Measurements from ENCODE around the gene MCF2.

The MCF2 gene, protein sequence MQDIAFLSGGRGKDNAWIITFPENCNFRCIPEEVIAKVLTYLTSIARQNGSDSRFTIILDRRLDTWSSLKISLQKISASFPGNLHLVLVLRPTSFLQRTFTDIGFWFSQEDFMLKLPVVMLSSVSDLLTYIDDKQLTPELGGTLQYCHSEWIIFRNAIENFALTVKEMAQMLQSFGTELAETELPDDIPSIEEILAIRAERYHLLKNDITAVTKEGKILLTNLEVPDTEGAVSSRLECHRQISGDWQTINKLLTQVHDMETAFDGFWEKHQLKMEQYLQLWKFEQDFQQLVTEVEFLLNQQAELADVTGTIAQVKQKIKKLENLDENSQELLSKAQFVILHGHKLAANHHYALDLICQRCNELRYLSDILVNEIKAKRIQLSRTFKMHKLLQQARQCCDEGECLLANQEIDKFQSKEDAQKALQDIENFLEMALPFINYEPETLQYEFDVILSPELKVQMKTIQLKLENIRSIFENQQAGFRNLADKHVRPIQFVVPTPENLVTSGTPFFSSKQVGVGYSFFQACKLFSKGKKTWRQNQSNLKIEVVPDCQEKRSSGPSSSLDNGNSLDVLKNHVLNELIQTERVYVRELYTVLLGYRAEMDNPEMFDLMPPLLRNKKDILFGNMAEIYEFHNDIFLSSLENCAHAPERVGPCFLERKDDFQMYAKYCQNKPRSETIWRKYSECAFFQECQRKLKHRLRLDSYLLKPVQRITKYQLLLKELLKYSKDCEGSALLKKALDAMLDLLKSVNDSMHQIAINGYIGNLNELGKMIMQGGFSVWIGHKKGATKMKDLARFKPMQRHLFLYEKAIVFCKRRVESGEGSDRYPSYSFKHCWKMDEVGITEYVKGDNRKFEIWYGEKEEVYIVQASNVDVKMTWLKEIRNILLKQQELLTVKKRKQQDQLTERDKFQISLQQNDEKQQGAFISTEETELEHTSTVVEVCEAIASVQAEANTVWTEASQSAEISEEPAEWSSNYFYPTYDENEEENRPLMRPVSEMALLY

DNA sequence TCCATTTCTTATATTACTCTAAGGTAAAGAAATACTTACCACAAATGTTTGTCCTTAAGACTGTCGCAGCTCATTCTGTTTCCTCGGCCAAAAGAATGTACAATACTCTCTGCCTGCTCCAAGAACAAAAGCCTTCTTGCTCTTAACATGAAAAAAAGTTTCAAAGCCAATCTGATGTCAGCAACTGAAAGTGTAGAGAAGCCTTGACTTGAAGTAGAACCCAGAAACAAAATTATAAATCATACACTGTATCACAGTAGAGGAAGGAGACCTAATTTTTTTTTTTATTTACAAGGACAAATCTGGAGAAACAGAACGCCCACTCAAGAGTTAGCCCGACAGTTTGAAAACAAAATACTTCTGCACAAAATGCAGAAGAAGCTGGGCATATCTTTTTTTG, at the start of gene MCF2:
Gene MCF2, minus strand, starts transcription at position 101 of the 400 bp plus-strand sequence. CDS start 56,423 bp downstream, outside the sequence.
- H3K27ac ChIP-seq (ENCODE audit: low read length): no peak within 1 kb of the TSS
- no peaks in the 10 kb centered on the region for H3K9me3 ChIP-seq (ENCODE audit: control insufficient read depth, insufficient read depth, low read length)
- no peak within 1 kb of the TSS for H3K4me3 ChIP-seq (ENCODE audit: low read length)
- no peaks in the 10 kb centered on the region for H3K27me3 ChIP-seq (ENCODE audit: control insufficient read depth, insufficient read depth, low read length)
- no peaks in the 10 kb centered on the region for H3K36me3 ChIP-seq (ENCODE audit: control insufficient read depth, insufficient read depth, low read length)
- no CpG with 5 or more reads among the region's 4 CpGs for WGBS (ENCODE audit: insufficient coverage, insufficient read length)
- H3K4me1 ChIP-seq (ENCODE audit: control insufficient read depth, insufficient read depth, low read length): no peaks in the 10 kb centered on the region
- no peak for DNase-seq (ENCODE audit: low read depth, low spot score)

DNA sequence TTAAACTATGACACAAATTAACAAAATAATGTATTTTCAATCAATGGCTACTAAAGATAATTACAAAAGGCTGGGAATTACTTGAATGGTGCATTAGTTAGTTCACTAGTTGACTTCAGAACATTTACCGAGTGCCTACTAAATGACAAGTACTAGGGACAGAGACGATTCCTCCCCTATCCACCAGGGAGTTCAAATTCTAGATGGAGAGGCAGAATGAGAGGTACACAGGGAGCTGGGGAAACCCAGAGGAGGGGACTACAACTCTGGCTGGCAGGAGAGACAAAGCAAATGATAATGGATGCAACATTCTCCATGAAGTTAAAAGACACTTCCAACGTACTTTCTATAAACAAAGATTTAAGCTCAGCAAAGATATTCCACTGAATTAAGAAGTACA, 43.1 kb upstream of the MCF2 start:
- Histone ChIP-seq H3K4me3 (ENCODE audit: low read length) (no peak overlapping the region), H3K4me1 (ENCODE audit: control insufficient read depth, insufficient read depth, low read length) (no peaks in the 10 kb centered on the region), H3K36me3 (ENCODE audit: control insufficient read depth, insufficient read depth, low read length) (no peaks in the 10 kb centered on the region), H3K27me3 (ENCODE audit: control insufficient read depth, insufficient read depth, low read length) (no peaks in the 10 kb centered on the region), H3K9me3 (ENCODE audit: control insufficient read depth, insufficient read depth, low read length) (no peaks in the 10 kb centered on the region), H3K27ac (ENCODE audit: low read length) (no peak overlapping the region)
- no CpG with 5 or more reads among the region's 3 CpGs for WGBS (ENCODE audit: insufficient coverage, insufficient read length)
- no peak for DNase-seq (ENCODE audit: low read depth, low spot score)

DNA sequence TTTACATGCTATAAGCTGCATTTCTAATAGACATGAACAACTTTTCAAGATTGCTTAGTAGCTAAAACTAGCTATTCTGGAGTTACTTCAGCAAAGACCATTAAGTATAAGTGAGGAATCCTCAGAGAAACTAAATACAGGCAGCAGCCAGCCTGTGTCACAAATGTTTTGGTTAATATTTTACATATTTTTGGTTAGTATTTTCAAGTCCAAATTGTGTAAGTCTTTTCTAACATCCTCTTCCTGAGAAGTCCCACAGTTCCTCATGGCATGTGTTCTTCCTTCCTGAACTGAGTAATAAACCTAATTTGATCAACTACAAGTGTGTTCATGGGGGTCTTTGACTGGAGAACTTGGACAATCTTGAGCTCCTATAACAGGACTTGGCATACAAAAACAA, 42.4 kb upstream of the MCF2 start:
- Histone ChIP-seq H3K9me3 (ENCODE audit: control insufficient read depth, insufficient read depth, low read length) (no peaks in the 10 kb centered on the region), H3K27ac (ENCODE audit: low read length) (no peak overlapping the region), H3K4me3 (ENCODE audit: low read length) (no peak overlapping the region), H3K27me3 (ENCODE audit: control insufficient read depth, insufficient read depth, low read length) (no peaks in the 10 kb centered on the region), H3K36me3 (ENCODE audit: control insufficient read depth, insufficient read depth, low read length) (no peaks in the 10 kb centered on the region), H3K4me1 (ENCODE audit: control insufficient read depth, insufficient read depth, low read length) (no peaks in the 10 kb centered on the region)
- DNase-seq (ENCODE audit: low read depth, low spot score): no peak

DNA sequence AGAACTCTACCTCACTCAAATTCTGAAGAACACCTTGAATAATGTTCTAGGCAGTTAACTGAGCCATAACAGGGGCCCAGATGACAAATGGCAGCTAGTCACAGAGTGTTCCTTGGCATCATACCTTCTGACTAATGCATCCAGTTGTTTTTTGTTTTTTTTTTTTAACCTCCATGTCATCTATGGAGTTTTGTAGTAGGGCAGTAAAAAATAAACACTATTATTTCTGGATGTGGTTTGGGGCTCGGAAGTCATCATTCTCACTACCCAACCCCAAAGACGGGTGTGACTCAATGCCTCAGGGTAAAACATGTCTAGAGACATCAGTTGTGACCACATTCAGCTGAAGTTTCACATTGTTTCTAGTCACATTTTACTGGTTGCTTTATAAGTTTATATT, 31.2 kb upstream of the MCF2 start:
- no peaks in the 10 kb centered on the region for H3K4me1 ChIP-seq (ENCODE audit: control insufficient read depth, insufficient read depth, low read length)

DNA sequence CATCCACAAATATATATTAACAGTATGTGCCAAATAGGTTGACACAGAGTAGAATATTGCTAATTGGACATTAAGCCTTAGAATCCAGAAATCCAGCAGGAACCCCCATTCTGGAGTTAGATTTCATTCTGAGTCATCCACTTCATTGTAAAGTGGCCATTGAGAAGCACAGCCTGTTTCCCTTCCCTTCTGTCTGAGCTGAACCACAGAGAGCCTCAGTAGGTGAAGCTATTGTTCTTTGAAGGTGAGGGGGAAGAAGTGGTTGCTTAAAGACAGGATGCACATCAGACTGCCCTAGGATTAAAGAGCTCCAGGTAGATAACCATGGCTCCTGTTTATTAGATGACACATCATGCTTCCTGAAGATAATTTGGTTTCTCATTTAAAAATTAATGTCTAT, 30.6 kb upstream of the MCF2 start:
- Histone ChIP-seq H3K27me3 (ENCODE audit: control insufficient read depth, insufficient read depth, low read length) (no peaks in the 10 kb centered on the region), H3K4me3 (ENCODE audit: low read length) (no peak overlapping the region), H3K27ac (ENCODE audit: low read length) (no peak overlapping the region), H3K36me3 (ENCODE audit: control insufficient read depth, insufficient read depth, low read length) (no peaks in the 10 kb centered on the region), H3K9me3 (ENCODE audit: control insufficient read depth, insufficient read depth, low read length) (no peaks in the 10 kb centered on the region), H3K4me1 (ENCODE audit: control insufficient read depth, insufficient read depth, low read length) (no peaks in the 10 kb centered on the region)
- no peak for DNase-seq (ENCODE audit: low read depth, low spot score)

More for the DNA sequence above, 31.2 kb upstream of the MCF2 start:
- no CpG with 5 or more reads among the region's 2 CpGs for WGBS (ENCODE audit: insufficient coverage, insufficient read length)
- H3K4me3 ChIP-seq (ENCODE audit: low read length): no peak overlapping the region
- no peaks in the 10 kb centered on the region for H3K27me3 ChIP-seq (ENCODE audit: control insufficient read depth, insufficient read depth, low read length)
- no peak for DNase-seq (ENCODE audit: low read depth, low spot score)
- H3K27ac ChIP-seq (ENCODE audit: low read length): no peak overlapping the region
- no peaks in the 10 kb centered on the region for H3K9me3 ChIP-seq (ENCODE audit: control insufficient read depth, insufficient read depth, low read length)
- H3K36me3 ChIP-seq (ENCODE audit: control insufficient read depth, insufficient read depth, low read length): no peaks in the 10 kb centered on the region

DNA sequence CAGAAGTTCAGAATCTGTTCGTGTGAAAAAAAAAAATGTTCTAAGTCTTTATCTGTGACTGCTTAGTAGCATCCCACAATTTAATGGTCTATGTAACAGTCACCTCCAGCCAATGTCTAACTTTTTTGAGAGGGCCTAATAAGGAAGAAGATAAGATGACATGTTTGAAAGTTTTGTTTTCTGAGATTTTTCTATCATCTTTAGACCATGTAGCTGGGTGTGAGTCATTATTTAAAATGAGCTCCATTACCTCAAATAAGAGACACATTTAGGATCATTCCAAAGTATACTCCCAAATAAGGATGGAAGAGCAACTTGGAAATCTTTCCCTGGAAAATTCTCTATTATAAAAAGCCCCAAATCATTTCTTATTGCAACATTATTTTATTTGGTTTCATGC, 28.2 kb upstream of the MCF2 start:
- no peaks in the 10 kb centered on the region for H3K36me3 ChIP-seq (ENCODE audit: control insufficient read depth, insufficient read depth, low read length)
- WGBS (ENCODE audit: insufficient coverage, insufficient read length): no CpG with 5 or more reads among the region's 1 CpG
- H3K4me3 ChIP-seq (ENCODE audit: low read length): no peak overlapping the region
- H3K9me3 ChIP-seq (ENCODE audit: control insufficient read depth, insufficient read depth, low read length): no peaks in the 10 kb centered on the region
- DNase-seq (ENCODE audit: low read depth, low spot score): no peak
- H3K27ac ChIP-seq (ENCODE audit: low read length): no peak overlapping the region
- no peaks in the 10 kb centered on the region for H3K27me3 ChIP-seq (ENCODE audit: control insufficient read depth, insufficient read depth, low read length)
- no peaks in the 10 kb centered on the region for H3K4me1 ChIP-seq (ENCODE audit: control insufficient read depth, insufficient read depth, low read length)

DNA sequence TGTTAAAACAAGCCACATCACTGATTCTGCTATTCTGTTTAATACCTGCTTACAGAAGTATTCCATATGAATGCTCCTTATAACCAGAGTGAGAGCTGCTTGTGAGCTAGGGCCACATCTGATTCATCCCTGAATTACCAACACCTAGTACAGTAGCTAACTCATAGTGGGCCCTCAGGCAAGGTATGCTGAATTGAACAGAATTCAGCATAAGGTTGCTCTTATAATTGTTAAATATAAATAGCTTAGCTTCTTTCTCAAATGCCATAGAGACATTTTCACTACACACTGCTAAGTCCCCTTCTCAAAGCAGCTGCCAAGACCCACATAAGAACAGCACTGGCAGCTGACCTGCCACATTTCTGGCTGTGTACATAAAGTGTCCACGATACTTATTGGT, 27.0 kb upstream of the MCF2 start:
- Histone ChIP-seq H3K4me3 (ENCODE audit: low read length) (no peak overlapping the region), H3K27me3 (ENCODE audit: control insufficient read depth, insufficient read depth, low read length) (no peaks in the 10 kb centered on the region), H3K9me3 (ENCODE audit: control insufficient read depth, insufficient read depth, low read length) (no peaks in the 10 kb centered on the region), H3K27ac (ENCODE audit: low read length) (no peak overlapping the region), H3K36me3 (ENCODE audit: control insufficient read depth, insufficient read depth, low read length) (no peaks in the 10 kb centered on the region), H3K4me1 (ENCODE audit: control insufficient read depth, insufficient read depth, low read length) (no peaks in the 10 kb centered on the region)
- DNase-seq (ENCODE audit: low read depth, low spot score): no peak
- no CpG with 5 or more reads among the region's 1 CpG for WGBS (ENCODE audit: insufficient coverage, insufficient read length)

DNA sequence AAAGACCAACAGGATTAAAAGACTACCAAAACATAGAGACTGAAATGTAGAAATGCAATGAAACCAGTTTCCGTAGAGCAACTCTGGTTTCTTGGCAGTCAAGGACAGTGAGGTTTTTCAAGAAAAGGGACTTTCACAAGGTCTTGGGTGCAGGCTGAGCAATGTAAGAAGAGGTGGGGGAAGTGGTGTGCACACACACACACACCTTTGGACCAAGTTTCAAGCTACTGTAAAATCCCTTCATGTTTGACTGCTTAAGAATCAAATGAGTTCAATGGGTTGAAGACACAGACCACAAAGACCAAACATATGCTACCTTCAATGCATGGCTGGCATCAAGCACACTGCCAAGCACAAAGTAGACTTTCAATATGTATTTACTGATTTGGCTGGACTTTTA, 17.8 kb upstream of the MCF2 start:
- Histone ChIP-seq H3K27me3 (ENCODE audit: control insufficient read depth, insufficient read depth, low read length) (no peaks in the 10 kb centered on the region), H3K9me3 (ENCODE audit: control insufficient read depth, insufficient read depth, low read length) (no peaks in the 10 kb centered on the region), H3K36me3 (ENCODE audit: control insufficient read depth, insufficient read depth, low read length) (no peaks in the 10 kb centered on the region), H3K4me3 (ENCODE audit: low read length) (no peak overlapping the region), H3K27ac (ENCODE audit: low read length) (no peak overlapping the region), H3K4me1 (ENCODE audit: control insufficient read depth, insufficient read depth, low read length) (no peaks in the 10 kb centered on the region; the same call in 1 of the 2 replicates)
- no peak for DNase-seq (ENCODE audit: low read depth, low spot score)
- WGBS (ENCODE audit: insufficient coverage, insufficient read length): no CpG with 5 or more reads among the region's 1 CpG

DNA sequence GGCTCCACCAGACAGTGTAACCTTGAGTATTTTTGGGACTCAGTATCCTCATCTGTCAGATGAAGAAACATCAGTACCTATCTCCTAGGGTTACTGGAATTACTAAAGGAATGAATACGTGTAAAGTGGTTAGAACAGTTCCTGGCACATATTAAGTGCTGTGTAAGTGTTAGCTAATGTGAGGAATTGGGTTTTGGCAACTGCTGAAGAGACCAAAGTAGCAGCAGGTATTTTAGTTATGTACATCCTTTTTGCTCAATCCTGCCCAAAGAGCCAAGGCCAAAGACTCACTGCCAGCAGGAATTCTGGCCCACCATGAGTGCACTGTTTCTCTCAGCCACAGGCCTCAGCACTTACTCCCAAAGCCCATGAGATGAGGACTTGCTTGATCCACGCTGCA, 16.7 kb upstream of the MCF2 start:
- WGBS (ENCODE audit: insufficient coverage, insufficient read length): no CpG with 5 or more reads among the region's 2 CpGs
- H3K4me1 ChIP-seq (ENCODE audit: control insufficient read depth, insufficient read depth, low read length): no peaks in the 10 kb centered on the region; the same call in 1 of the 2 replicates
- no peaks in the 10 kb centered on the region for H3K9me3 ChIP-seq (ENCODE audit: control insufficient read depth, insufficient read depth, low read length)
- H3K36me3 ChIP-seq (ENCODE audit: control insufficient read depth, insufficient read depth, low read length): no peaks in the 10 kb centered on the region
- no peak overlapping the region for H3K27ac ChIP-seq (ENCODE audit: low read length)
- H3K27me3 ChIP-seq (ENCODE audit: control insufficient read depth, insufficient read depth, low read length): no peaks in the 10 kb centered on the region
- DNase-seq (ENCODE audit: low read depth, low spot score): no peak
- no peak overlapping the region for H3K4me3 ChIP-seq (ENCODE audit: low read length)

DNA sequence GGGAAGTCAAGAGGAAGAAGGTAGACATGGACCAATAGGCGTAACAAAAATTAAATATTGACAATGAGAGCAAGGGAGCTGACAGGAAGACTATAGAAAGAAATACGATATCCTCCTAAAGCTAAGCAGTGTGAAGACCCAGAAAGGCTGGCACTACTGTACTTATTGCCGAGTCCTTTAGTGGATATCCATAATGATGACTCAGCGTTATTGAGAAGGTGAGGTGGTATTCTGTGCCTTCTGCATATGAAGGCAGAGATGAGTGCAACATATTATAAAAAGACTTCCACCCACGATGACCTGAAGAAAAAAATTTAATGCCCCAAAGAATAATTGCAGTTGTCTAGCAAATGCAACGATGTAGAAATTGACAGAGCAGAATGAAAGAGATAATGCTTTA, 13.0 kb upstream of the MCF2 start:
- no peaks in the 10 kb centered on the region for H3K9me3 ChIP-seq (ENCODE audit: control insufficient read depth, insufficient read depth, low read length)
- no peak overlapping the region for H3K4me3 ChIP-seq (ENCODE audit: low read length)
- no peak overlapping the region for H3K27ac ChIP-seq (ENCODE audit: low read length)
- no peak for DNase-seq (ENCODE audit: low read depth, low spot score)
- H3K36me3 ChIP-seq (ENCODE audit: control insufficient read depth, insufficient read depth, low read length): no peaks in the 10 kb centered on the region
- H3K27me3 ChIP-seq (ENCODE audit: control insufficient read depth, insufficient read depth, low read length): no peaks in the 10 kb centered on the region
- no peaks in the 10 kb centered on the region; the same call in 1 of the 2 replicates for H3K4me1 ChIP-seq (ENCODE audit: control insufficient read depth, insufficient read depth, low read length)
- no CpG with 5 or more reads among the region's 6 CpGs for WGBS (ENCODE audit: insufficient coverage, insufficient read length)

Data from iPS DF 6.9 (cell line).